BLaER1 (cell line): ENCODE results near the gene NUP210L.

Experiments
- H3K27ac ChIP-seq: shearing (Covaris generic); formaldehyde crosslinking; 2 replicates; pipeline ENCODE4 v1.8.1; 2022
- H3K27me3 ChIP-seq: shearing (Covaris generic); formaldehyde crosslinking; 2 replicates; pipeline ENCODE4 v1.8.1; 2022
- H3K36me3 ChIP-seq: shearing (Covaris generic); formaldehyde crosslinking; 2 replicates; pipeline ENCODE4 v1.8.1; 2022
- H3K4me1 ChIP-seq: shearing (Covaris generic); formaldehyde crosslinking; 2 replicates; pipeline ENCODE4 v1.8.1; 2022
- H3K4me2 ChIP-seq: shearing (Covaris generic); formaldehyde crosslinking; 2 replicates; pipeline ENCODE4 v1.8.1; 2022
- H3K4me3 ChIP-seq: shearing (Covaris generic); formaldehyde crosslinking; 2 replicates; pipeline ENCODE4 v1.8.1; 2022
- H3K9ac ChIP-seq: shearing (Covaris generic); formaldehyde crosslinking; 2 replicates; pipeline ENCODE4 v1.8.1; 2022
- H3K9me3 ChIP-seq: shearing (Covaris generic); formaldehyde crosslinking; 2 replicates; pipeline ENCODE4 v1.8.1; 2022
- H4K20me1 ChIP-seq: shearing (Covaris generic); formaldehyde crosslinking; 2 replicates; pipeline ENCODE4 v1.8.1; 2022
- Cebpa-rat ChIP-seq: shearing (Covaris generic); IDR thresholded peaks from 2 replicates; pipeline ENCODE4 v1.8.1; 2022

The NUP210L gene

GRCh38 chr1:154171223-154171583, 16.3 kb upstream of the NUP210L start:
- H3K27me3 ChIP-seq = no peaks in the 10 kb centered on the region
- H3K27ac ChIP-seq = no peak overlapping the region
- peaks cover 99% of the 10 kb centered on the region for H3K36me3 ChIP-seq
- peaks cover 13% of the 10 kb centered on the region for H3K4me1 ChIP-seq
- no peaks in the 10 kb centered on the region for H3K9me3 ChIP-seq
- H3K9ac ChIP-seq = no peak overlapping the region
- TF ChIP-seq Cebpa-rat = no peak
- H3K4me2 ChIP-seq = no peak overlapping the region
- H4K20me1 ChIP-seq = peaks cover 93% of the 10 kb centered on the region
- no peak overlapping the region for H3K4me3 ChIP-seq

GRCh38 chr1:154170547-154171222, 15.8 kb upstream of the NUP210L start:
- H4K20me1 ChIP-seq = peaks cover 91% of the 10 kb centered on the region
- peaks cover 99% of the 10 kb centered on the region for H3K36me3 ChIP-seq
- H3K4me2 ChIP-seq = no peak overlapping the region
- no peak for TF ChIP-seq Cebpa-rat
- no peak overlapping the region for H3K27ac ChIP-seq
- H3K4me1 ChIP-seq = peaks cover 8% of the 10 kb centered on the region
- H3K27me3 ChIP-seq = no peaks in the 10 kb centered on the region
- H3K4me3 ChIP-seq = no peak overlapping the region
- H3K9me3 ChIP-seq = no peaks in the 10 kb centered on the region
- no peak overlapping the region for H3K9ac ChIP-seq

- H3K9ac ChIP-seq = no peak overlapping the region
- H3K4me2 ChIP-seq = no peak overlapping the region
- no peak overlapping the region for H3K27ac ChIP-seq
- H3K36me3 ChIP-seq = peaks cover 100% of the 10 kb centered on the region
- no peaks in the 10 kb centered on the region for H3K4me1 ChIP-seq
- no peaks in the 10 kb centered on the region for H3K27me3 ChIP-seq
- peaks cover 59% of the 10 kb centered on the region for H4K20me1 ChIP-seq
- TF ChIP-seq Cebpa-rat = no peak
- no peak overlapping the region for H3K4me3 ChIP-seq
- peaks cover 15% of the 10 kb centered on the region; the same call in 1 of the 2 replicates for H3K9me3 ChIP-seq
These were observed 12.6 kb upstream of the NUP210L start for GRCh38 chr1:154167461-154167860.

GRCh38 chr1:154166207-154166606, 11.3 kb upstream of the NUP210L start:
- no peak for TF ChIP-seq Cebpa-rat
- Histone ChIP-seq H3K27ac (no peak overlapping the region), H3K9me3 (peaks cover 25% of the 10 kb centered on the region; the same call in 1 of the 2 replicates), H3K4me3 (no peak overlapping the region), H3K27me3 (no peaks in the 10 kb centered on the region), H3K4me1 (no peaks in the 10 kb centered on the region), H3K36me3 (peaks cover 100% of the 10 kb centered on the region), H3K4me2 (no peak overlapping the region), H4K20me1 (peaks cover 47% of the 10 kb centered on the region), H3K9ac (no peak overlapping the region)

GRCh38 chr1:154159554-154159953, 4.7 kb upstream of the NUP210L start:
- no peak overlapping the region for H3K9ac ChIP-seq
- H3K4me2 ChIP-seq = no peak overlapping the region
- H3K4me3 ChIP-seq = no peak overlapping the region
- TF ChIP-seq Cebpa-rat = no peak
- peaks cover 33% of the 10 kb centered on the region; the same call in 1 of the 2 replicates for H3K9me3 ChIP-seq
- peaks cover 38% of the 10 kb centered on the region for H4K20me1 ChIP-seq
- peaks cover 21% of the 10 kb centered on the region for H3K4me1 ChIP-seq
- peaks cover 100% of the 10 kb centered on the region for H3K36me3 ChIP-seq
- no peak overlapping the region for H3K27ac ChIP-seq
- H3K27me3 ChIP-seq = no peaks in the 10 kb centered on the region

- peaks cover 21% of the 10 kb centered on the region for H3K4me1 ChIP-seq
- no peaks in the 10 kb centered on the region for H3K27me3 ChIP-seq
- peaks cover 95% of the 10 kb centered on the region for H3K36me3 ChIP-seq
- peaks cover 41% of the 10 kb centered on the region for H4K20me1 ChIP-seq
- peaks cover 25% of the 10 kb centered on the region; the same call in 1 of the 2 replicates for H3K9me3 ChIP-seq
- no peak overlapping the region for H3K9ac ChIP-seq
- TF ChIP-seq Cebpa-rat = no peak
- H3K27ac ChIP-seq = 0 out of 2 replicates have a peak overlapping the region, but pooled peaks have one; percentile 20
- peak overlapping the region; percentile 26; the same call in 1 of the 2 replicates for H3K4me2 ChIP-seq
- H3K4me3 ChIP-seq = no peak overlapping the region
These were observed 3.6 kb upstream of the NUP210L start for GRCh38 chr1:154158307-154159125.

GRCh38 chr1:154157520-154158306, 2.8 kb upstream of the NUP210L start:
- Histone ChIP-seq H3K9me3 (peaks cover 25% of the 10 kb centered on the region; the same call in 1 of the 2 replicates), H3K4me1 (peaks cover 21% of the 10 kb centered on the region), H3K27me3 (no peaks in the 10 kb centered on the region), H3K36me3 (peaks cover 87% of the 10 kb centered on the region), H3K4me2 (peak overlapping the region; percentile 26; the same call in 1 of the 2 replicates), H3K27ac (no peak overlapping the region), H4K20me1 (peaks cover 41% of the 10 kb centered on the region), H3K4me3 (no peak overlapping the region), H3K9ac (no peak overlapping the region)
- no peak for TF ChIP-seq Cebpa-rat

GRCh38 chr1:154155251-154155650, 378 bp upstream of the NUP210L start:
- H3K36me3 ChIP-seq = peaks cover 62% of the 10 kb centered on the region
- H3K4me2 ChIP-seq = no peak overlapping the region
- H3K9ac ChIP-seq = no peak overlapping the region
- no peak overlapping the region for H3K27ac ChIP-seq
- peaks cover 21% of the 10 kb centered on the region for H3K4me1 ChIP-seq
- H3K4me3 ChIP-seq = no peak overlapping the region
- no peaks in the 10 kb centered on the region for H3K27me3 ChIP-seq
- no peak for TF ChIP-seq Cebpa-rat
- H4K20me1 ChIP-seq = peaks cover 37% of the 10 kb centered on the region
- peaks cover 4% of the 10 kb centered on the region; the same call in 1 of the 2 replicates for H3K9me3 ChIP-seq

GRCh38 chr1:154154053-154154452, 820 bp downstream of the NUP210L start:
- peaks cover 14% of the 10 kb centered on the region for H3K4me1 ChIP-seq
- TF ChIP-seq Cebpa-rat = no peak
- H3K4me3 ChIP-seq = no peak overlapping the region
- peaks cover 50% of the 10 kb centered on the region for H3K36me3 ChIP-seq
- H3K9me3 ChIP-seq = no peaks in the 10 kb centered on the region
- H3K4me2 ChIP-seq = no peak overlapping the region
- peaks cover 28% of the 10 kb centered on the region for H4K20me1 ChIP-seq
- H3K27ac ChIP-seq = no peak overlapping the region
- H3K27me3 ChIP-seq = no peaks in the 10 kb centered on the region
- no peak overlapping the region for H3K9ac ChIP-seq
